ENCODE data around the gene CRACR2B.

The CRACR2B gene

GRCh38 chr11:842370-843002 lies 14.8 kb downstream of the CRACR2B start, which contains the start of the genes POLR2L and TSPAN4:
Gene POLR2L, minus strand, starts transcription at chr11:842529. Its CDS starts 21 bp downstream, at chr11:842508.
Gene TSPAN4, plus strand, starts transcription at chr11:842852. Its CDS starts 7,453 bp downstream, at chr11:850305.
- Histone ChIP-seq H3K36me3 (ENCODE audit: control insufficient read depth, insufficient read depth, low read length) (no peaks in the 10 kb centered on the region), H3K79me2 (no peaks in the 10 kb centered on the region), H3K4me1 (peaks cover 3% of the 10 kb centered on the region), H3K4me3 (ENCODE audit: low read depth, low read length) (peak within 1 kb of the TSS; percentile 68), H3K9ac (no peak within 1 kb of the TSS), H3K27me3 (ENCODE audit: control insufficient read depth, insufficient read depth, low read length) (no peaks in the 10 kb centered on the region), H3K27ac (peak within 1 kb of the TSS; percentile 90), H3K9me3 (ENCODE audit: control insufficient read depth, low read length) (no peaks in the 10 kb centered on the region), H2AFZ (peak within 1 kb of the TSS; percentile 94), H3K4me2 (ENCODE audit: low read length) (peak within 1 kb of the TSS; percentile 71)
- no peak for TF ChIP-seq CTCF (IDR thresholded peaks at IDR 0.05)

GRCh38 chr11:843086-843734 lies 15.5 kb downstream of the CRACR2B start:
- no peak for TF ChIP-seq CTCF (IDR thresholded peaks at IDR 0.05)
- H3K9ac ChIP-seq = no peak overlapping the region
- no peaks in the 10 kb centered on the region for H3K36me3 ChIP-seq (ENCODE audit: control insufficient read depth, insufficient read depth, low read length)
- no peaks in the 10 kb centered on the region for H3K79me2 ChIP-seq
- H2AFZ ChIP-seq = peak overlapping the region; percentile 62
- H3K4me1 ChIP-seq = peaks cover 3% of the 10 kb centered on the region
- no peaks in the 10 kb centered on the region for H3K27me3 ChIP-seq (ENCODE audit: control insufficient read depth, insufficient read depth, low read length)
- peak overlapping the region; percentile 61 for H3K27ac ChIP-seq
- H3K4me2 ChIP-seq (ENCODE audit: low read length) = peak overlapping the region; percentile 71
- peak overlapping the region; percentile 68 for H3K4me3 ChIP-seq (ENCODE audit: low read depth, low read length)
- H3K9me3 ChIP-seq (ENCODE audit: control insufficient read depth, low read length) = no peaks in the 10 kb centered on the region

- peak overlapping the region; percentile 68 for H3K4me3 ChIP-seq (ENCODE audit: low read depth, low read length)
- H3K9ac ChIP-seq = no peak overlapping the region
- H3K36me3 ChIP-seq (ENCODE audit: control insufficient read depth, insufficient read depth, low read length) = no peaks in the 10 kb centered on the region
- TF ChIP-seq CTCF (IDR thresholded peaks at IDR 0.05) = no peak
- no peaks in the 10 kb centered on the region for H3K27me3 ChIP-seq (ENCODE audit: control insufficient read depth, insufficient read depth, low read length)
- H3K4me1 ChIP-seq = peaks cover 3% of the 10 kb centered on the region
- peak overlapping the region; percentile 71 for H3K4me2 ChIP-seq (ENCODE audit: low read length)
- no peaks in the 10 kb centered on the region for H3K9me3 ChIP-seq (ENCODE audit: control insufficient read depth, low read length)
- no peak overlapping the region for H2AFZ ChIP-seq
- H3K79me2 ChIP-seq = no peaks in the 10 kb centered on the region
- H3K27ac ChIP-seq = peak overlapping the region; percentile 61
Measured at GRCh38 chr11:843818-844692, 16.3 kb downstream of the CRACR2B start.

- Histone ChIP-seq H3K9me3 (ENCODE audit: control insufficient read depth, low read length) (no peaks in the 10 kb centered on the region), H3K79me2 (no peaks in the 10 kb centered on the region), H3K9ac (no peak overlapping the region), H3K4me3 (ENCODE audit: low read depth, low read length) (no peak overlapping the region), H3K4me1 (peaks cover 3% of the 10 kb centered on the region), H3K27me3 (ENCODE audit: control insufficient read depth, insufficient read depth, low read length) (no peaks in the 10 kb centered on the region), H3K4me2 (ENCODE audit: low read length) (peak overlapping the region; percentile 71), H2AFZ (no peak overlapping the region), H3K36me3 (ENCODE audit: control insufficient read depth, insufficient read depth, low read length) (no peaks in the 10 kb centered on the region), H3K27ac (peak overlapping the region; percentile 61)
- TF ChIP-seq CTCF (IDR thresholded peaks at IDR 0.05) = no peak
Measured at GRCh38 chr11:844693-845644, 17.2 kb downstream of the CRACR2B start.

Data from parathyroid adenoma (tissue), 2 donors.